Cardiac septum (tissue), 1 donor: Measurements from ENCODE around the gene REPIN1. TPM values are rescaled to one million over a fixed set of nuclear protein-coding genes. Genes with fewer than 3 reads are reported as not detected.

ENCODE experiments used
- DNase-seq: peaks from one replicate; pipeline ENCODE4 v3.0.0-alpha.2; 2020; ENCODE audit warnings: low spot score
- intact Hi-C: fragments of 100-400 bp; cut with DNase I; formaldehyde crosslinking; loops from one replicate; pipeline ENCODE4 v1.14.0; 2022
- total RNA-seq: library from RNA; stranded (reverse); fragmentation: NEBNext Ultra II Directional; extraction: Animal tissue kit (Norgen Biotek cat#: 25700); gene quantifications from one replicate; pipeline ENCODE4 v1.2.1, GENCODE V29; 2021
- donor health status: DM: no; HTN: no; CAD: no.

The REPIN1 gene
- total RNA-seq, 1 donor from 2014 or later, result 85.5 TPM

DNA sequence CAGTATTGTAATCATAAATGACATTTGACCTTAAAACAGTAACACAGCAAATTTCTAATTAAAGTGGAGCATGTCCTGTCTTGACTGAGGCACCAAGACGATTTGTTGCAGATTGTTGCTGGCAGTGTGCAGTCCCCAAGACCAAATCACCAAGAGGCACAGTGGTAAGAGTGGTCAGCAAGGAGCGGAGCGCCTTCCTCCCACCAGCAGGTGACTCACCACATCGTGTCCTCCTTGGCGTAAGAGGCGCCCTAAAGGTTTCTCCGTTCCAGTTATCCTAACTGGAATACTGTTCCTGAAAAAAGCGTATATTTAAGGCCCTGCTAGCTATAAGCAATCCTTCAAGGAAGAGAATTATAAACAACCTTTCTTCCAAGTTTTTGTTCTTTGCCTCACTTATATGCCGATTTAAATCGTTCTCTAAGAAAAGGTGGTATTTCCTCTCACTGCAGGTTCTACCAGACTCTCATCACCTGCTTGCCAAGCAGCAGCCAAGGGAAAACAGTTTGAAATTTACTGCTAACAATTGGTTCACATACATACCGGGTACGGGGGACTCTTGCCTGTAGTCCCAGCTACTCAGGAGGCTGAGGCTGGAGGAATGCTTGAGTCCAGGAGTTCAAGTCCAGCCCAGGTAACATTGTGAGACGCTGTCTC lies 10.7 kb upstream of the REPIN1 start:
- intact Hi-C loops, result loop anchor here (5.0 kb wide), 1 partner anchor 64 kb away; no protein-coding TSS in a partner anchor
- DNase-seq, result no peak

DNA sequence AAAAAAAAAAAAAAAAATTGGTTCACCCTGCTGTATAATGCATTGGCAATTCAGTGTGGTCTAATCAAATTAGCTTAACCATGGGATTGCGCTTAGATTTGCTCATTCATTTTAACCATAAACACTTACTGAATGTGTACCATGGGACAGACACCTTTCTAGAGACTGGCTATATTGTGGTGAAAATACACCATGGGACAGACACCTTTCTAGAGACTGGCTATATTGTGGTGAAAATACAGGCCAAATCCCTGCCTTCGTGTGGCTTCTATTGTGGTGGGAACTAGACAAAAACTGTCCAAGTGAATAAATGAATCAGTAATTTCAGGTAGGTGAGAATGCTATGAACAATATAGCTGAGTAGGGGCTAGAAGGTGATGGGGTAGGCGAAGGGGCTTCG lies 10.2 kb upstream of the REPIN1 start:
- intact Hi-C loops, result loop anchor here (5.0 kb wide), 1 partner anchor 64 kb away; no protein-coding TSS in a partner anchor

DNA sequence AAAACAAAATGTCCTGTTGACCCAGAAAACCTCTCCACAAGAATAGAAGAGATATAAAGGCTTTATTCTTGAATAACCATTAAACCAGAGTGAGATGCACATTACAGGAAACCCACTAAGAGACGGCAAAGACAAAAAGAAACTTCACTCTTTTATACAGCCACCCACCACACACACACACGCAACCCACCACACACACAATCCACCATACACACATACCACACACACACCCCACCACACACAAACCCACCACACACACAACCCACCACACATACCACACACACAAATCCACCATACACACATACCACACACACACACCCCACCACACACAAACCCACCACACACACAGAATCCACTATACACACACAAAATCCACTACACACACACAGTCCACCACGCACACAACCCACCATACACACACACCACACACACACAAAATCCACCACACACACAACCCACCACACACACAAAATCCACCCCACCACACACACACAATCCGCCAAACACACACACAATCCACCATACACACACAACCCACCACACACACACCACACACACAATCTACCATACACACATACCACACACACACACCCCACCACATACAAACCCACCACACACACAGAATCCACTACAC lies 9.5 kb upstream of the REPIN1 start:
- no peak for DNase-seq
- intact Hi-C loops, result loop anchor here (5.0 kb wide), 1 partner anchor 63 kb away; no protein-coding TSS in a partner anchor

More for the DNA sequence above, 10.2 kb upstream of the REPIN1 start:
- no peak for DNase-seq

DNA sequence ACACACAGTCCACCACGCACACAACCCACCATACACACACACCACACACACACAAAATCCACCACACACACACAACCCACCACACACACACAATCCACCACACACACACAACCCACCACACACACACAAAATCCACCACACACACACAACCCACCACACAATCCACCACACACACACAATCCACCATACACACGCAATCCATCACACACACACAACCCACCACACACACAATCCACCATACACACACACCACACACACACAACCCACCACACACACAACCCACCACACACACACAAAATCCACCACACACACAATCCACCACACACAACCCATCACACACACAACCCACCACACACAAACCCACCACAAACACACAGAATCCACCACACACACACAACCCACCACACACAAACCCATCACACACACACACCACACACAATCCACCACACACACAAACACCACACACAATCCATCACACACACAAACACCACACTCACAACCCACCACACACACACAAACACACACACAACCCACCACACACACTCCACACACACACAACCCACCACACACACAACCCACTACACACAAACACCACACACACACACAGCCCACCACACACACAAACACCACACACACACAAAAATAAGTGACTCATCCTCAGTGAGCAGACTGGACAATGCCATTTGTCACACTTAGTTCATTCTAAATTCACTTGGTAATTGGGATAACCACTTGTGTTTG lies 8.8 kb upstream of the REPIN1 start:
- DNase-seq, result no peak
- intact Hi-C loops, result loop anchor here (5.0 kb wide), 1 partner anchor 63 kb away; no protein-coding TSS in a partner anchor

DNA sequence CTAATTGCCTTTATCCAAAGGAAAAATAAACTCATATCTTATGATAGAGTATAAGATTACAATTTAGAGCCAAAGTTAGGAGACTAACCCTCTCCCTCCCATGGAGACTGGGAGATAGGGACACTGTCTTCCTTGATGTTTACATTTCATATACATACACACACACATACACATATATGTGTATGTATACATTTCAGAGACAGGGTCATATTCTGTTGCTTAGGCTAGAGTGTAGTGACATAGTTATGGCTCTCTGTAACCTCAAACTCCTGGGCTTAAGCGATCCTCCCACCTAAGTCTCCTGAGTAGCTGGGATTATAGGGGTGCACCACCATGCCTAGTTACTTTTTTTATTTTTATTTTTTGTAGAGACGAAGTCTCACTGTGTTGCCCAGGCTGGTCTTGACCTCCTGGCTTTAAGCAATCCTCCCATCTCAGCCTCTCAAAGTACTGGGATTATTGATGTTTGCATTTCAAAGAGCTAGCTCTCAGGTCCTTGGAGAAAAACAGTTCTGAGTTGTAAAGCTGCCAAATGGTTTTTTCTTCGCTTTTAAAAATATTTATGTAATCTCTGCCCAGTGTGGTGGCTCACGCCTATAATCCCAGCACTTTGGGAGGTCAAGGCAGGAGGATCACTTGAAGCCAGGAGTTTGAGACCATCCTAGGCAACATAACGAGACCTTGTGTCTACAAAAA lies 8.1 kb upstream of the REPIN1 start:
- intact Hi-C loops, result no loop called here
- no peak for DNase-seq

DNA sequence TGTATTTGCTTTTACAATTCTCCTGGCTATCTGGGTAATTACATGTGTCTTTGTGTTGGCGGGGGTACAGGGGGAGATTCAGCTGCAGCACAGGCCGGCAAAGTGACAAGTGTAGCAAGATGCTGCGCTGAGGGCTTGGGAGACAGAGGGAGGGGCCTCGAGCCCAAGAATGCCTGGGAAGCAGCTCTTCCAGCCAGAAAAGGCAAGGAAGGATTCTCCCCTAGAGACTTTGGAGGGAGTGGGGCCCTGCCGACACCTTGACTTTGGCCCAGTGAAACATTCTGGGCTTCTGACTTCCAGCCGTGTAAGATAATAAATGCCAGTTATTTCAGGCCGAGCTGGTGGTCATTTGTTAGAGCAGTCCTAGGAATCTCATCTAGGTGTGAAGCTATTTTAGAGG lies 7.2 kb upstream of the REPIN1 start:
- intact Hi-C loops, result no loop called here
- no peak for DNase-seq

DNA sequence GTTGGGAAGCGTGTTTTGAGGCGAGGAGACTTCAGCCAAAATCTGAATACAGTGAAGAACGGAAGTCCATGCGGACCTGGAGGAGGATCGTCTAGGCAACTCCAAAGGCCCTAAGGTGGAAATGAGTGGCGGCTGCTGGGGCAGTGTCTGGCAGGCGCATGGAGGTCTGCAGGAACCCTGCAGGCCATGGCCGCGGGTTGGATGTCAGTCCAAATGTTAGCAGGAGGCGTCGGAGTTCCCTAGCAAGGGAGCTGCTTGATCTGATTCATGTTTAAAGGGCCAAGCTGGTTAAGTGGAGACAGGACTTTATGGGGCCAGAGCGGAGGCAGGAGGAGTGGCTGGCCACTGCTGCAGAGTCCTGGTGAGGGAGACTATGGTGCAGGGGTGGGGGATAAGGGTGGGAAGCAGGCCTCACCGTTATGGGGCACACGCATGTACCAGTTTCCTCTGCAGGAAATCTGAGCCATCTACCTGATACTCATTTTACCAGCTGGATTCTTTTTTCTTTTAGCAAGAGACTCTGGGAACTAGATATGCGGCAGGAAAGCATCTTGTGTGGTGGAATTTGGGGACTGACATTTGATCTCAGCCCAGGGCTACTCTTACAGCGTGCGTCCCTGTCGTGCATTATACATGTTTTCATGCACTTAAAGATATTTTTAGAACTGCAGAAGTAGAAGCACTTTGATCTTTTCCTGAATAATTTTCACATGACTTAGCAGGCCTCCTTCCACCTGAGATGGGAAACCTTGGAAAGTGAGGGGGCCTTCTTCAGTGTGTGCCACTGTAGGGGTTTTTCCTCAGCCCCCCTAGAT lies 6.6 kb upstream of the REPIN1 start:
- no peak for DNase-seq
- intact Hi-C loops, result no loop called here

DNA sequence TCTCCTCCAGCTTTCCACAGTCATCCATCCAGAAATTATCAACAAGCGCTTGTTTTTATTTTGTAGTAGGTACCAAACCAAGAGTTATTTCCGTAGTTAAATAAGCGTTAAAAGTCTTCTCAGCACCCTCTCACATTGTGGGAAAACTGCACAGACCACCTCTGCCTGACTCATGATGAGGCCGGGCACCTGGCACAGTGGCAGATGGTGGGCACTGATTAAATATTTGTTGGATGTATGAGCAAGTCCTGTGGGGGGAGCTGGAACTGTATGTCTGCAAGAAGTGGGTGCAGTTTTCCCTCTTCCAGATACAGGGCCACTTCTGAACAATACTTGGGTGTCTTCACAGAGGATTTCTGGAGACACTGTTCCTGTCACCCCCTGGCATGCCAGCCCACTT lies 5.3 kb upstream of the REPIN1 start:
- intact Hi-C loops, result no loop called here

DNA sequence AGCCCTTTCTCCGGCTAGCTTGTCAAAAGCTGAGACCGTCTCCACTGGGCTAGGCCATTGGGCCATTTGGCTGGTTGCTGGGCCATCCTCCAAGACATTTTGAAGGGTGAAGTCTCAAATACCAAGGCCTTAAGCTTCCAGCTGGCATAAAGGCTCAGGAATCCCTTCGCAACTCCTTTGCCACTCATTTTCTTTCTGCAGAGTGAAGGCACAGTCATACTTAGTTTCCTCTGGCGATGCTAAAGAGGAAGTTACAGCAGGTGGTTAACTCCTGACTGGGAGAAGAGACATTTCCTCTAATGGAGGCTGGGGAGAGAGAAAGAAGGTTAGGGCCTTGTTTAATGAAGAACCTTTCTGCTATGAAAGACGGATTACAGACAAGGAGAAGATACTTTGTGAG lies 4.8 kb upstream of the REPIN1 start:
- intact Hi-C loops, result no loop called here
- DNase-seq, result no peak

More for the DNA sequence above, 5.3 kb upstream of the REPIN1 start:
- DNase-seq, result no peak

DNA sequence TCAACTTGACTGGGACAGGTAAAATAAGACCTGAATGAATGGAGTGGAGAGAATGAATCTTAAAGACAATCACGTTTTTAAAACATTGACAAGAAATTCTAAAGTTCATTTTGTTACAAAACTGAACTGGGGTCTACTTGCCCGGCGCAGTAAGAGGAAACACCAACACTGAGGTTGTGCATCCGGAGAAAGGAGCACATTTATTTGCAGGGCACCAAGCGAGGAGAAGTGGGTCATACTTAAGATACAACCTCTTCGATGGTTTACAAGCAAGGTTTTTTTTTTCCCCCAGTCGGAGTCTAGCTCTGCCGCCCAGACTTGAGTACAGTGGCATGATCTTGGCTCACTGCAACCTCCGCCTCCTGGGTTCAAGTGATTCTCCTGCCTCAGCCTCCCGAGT lies 3.4 kb upstream of the REPIN1 start:
- intact Hi-C loops, result no loop called here
- no peak for DNase-seq

DNA sequence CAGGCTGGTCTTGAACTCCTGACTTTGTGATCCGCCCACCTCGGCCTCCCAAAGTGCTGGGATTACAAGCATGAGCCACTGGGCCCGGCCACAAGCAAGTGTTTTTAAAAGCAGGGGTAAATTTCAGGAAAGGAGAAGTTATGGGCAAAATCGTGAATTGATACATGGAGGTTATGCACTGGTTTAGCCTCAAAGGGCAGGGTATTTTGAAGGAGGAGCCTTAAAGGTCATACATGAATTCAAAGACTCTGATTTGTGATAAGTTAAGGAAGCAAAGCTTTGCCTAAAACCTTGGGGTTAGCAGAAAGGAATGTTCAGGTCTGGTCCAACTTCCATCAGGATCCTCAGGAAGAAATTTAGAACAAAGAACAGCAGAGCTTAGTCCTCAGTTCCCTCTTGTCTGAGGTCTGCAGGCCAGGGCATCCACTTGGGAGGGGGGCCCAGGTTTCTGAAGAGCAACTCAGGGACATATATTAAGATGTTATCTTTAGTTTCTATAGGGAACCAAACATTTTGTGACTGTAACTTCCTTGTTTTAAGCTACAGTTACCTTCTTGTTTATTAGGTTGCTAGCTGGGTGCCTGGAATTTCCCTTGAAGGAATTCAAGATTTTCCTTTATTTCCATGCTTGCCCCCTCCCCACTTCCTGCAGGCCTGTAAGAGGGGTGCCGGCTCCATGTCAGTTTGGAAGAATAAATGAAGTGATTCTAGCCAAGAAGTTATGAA lies 2.8 kb upstream of the REPIN1 start:
- intact Hi-C loops, result no loop called here
- DNase-seq, result no peak

DNA sequence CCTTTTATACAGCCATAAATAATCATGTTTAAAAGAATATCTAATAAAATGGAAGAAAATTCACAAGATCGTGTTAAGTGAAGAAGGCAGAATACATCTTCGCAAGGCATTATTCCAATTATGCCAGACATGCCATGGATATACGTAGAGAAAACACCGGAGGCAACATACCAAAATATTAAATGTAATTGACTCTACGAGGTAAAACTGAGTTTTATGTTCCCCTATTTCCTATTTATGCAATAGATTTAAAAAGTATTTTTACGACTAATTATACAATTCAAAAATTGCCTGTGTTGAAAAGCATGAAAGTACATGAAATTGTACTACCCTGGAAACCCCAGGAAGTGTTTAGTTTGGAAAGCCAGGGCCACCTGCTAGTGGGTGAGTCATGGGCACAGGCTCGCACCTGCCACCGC lies 936 bp upstream of the REPIN1 start:
- DNase-seq, result no peak
- intact Hi-C loops, result loop anchor here (1.0 kb wide), 1 partner anchor 38 kb away; a partner anchor contains a TSS

DNA sequence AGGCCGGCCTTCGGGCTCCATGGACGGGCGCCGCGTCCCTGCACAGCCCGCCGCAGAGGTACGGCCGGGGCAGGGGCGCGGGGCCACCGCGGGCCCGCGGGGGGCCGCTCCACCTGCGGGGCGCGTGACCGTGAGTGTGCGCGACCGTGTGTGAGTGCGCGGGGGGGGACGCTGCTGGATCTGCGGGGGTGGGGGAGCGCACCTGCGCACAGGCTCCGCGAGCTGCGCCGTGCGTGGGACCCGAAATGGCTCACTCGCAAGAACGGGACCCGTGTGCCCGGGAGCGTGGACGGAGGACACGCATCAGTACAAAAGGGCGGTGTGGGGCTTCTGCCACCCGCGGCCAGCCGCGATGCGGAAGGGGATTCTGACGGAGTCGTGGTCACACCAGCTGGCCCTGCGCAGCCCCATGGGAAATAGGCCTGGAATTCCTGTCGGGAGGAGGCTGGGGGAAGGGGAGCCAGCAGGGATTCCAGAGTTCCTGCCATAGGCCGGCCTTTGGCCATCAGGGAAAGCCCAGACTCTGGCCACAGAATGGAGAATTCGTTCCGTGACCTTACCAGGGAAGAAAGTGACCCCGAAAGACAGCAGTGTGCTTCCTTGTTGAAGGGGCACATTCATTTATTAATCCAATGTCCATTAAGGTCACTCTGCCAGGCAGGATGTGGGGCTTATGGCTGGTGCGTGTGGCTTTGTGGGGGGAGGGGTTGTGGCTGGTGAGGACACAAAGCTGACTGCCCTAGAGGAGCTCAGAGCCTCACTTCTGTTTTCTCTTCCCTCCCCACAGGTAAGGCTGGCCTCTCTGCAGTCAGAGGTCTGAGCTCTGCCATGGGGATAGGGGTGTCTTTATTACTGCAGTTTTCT lies 494 bp downstream of the REPIN1 start:
- intact Hi-C loops, result loop anchor here (1.0 kb wide), 1 partner anchor 36 kb away; a partner anchor contains a TSS
- peak; percentile 86 for DNase-seq

DNA sequence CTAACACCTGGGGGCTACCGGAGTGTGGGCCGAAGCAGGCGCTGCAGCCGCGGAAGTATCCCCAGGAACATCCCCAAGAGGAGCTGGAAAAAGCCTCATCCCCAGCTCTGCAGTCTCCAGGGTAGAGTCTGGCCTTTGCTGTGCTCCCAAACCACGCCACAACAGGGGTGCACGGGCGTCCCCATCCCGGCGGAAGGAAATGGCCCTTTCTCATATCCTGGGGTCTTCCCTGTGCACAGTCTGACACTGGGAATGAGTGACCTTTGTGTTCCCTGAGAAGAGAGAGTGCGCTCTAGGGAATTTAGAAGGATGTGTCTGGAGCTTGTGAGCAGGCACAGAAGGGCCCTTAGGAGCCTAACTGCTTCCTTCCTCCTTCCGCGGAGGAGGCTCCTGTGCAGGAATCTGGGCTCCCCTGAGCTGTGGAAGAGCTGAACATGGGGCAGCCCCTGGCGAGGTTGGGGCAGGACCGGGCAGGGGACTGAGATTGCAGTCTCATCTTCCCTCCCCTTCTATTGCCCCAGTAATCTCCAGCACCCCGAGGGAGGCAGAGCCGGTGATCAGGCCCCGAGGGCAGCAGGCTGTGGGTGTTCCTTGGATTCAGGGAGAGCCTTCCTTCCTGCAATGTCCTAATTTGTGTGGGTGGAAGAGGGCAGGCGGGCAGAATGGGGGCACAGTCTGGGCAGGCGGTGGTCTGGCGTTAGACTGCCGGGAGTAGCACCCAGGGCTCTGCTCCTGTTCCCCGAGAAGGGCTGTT lies 1.3 kb downstream of the REPIN1 start:
- intact Hi-C loops, result no loop called here
- DNase-seq, result no peak

DNA sequence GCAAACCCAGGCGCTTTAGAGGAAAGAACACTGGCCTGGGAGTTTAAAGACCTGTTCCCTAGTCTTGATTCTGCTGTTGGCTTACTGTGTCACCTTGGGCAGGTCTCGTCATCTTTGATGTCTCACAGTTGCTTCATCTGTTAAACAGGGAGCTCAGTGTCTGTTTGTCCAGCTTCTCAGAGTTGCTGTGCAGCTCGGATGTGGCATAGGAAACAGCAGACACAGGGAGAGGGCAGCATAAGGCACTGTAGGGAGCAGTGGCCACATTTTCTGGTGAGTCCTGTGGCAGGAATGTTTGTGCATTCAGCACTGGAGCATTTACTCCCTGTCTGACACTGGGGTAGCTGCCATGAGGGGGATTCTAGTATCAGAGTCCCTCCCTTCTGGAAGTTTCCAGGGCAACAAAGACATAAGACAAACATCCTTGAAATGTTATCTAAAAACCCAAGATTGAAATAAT lies 2.0 kb downstream of the REPIN1 start:
- intact Hi-C loops, result no loop called here
- no peak for DNase-seq

DNA sequence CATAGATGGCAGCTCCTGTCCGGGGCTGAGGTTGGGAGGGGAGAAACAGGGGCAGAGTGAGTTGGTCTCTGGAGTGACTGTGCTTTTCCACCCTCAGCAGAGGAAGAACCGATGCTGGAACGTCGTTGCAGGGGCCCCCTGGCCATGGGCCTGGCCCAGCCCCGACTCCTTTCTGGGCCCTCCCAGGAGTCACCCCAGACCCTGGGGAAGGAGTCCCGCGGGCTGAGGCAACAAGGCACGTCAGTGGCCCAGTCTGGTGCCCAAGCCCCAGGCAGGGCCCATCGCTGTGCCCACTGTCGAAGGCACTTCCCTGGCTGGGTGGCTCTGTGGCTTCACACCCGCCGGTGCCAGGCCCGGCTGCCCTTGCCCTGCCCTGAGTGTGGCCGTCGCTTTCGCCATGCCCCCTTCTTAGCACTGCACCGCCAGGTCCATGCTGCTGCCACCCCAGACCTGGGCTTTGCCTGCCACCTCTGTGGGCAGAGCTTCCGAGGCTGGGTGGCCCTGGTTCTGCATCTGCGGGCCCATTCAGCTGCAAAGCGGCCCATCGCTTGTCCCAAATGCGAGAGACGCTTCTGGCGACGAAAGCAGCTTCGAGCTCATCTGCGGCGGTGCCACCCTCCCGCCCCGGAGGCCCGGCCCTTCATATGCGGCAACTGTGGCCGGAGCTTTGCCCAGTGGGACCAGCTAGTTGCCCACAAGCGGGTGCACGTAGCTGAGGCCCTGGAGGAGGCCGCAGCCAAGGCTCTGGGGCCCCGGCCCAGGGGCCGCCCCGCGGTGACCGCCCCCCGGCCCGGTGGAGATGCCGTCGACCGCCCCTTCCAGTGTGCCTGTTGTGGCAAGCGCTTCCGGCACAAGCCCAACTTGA lies 2.7 kb downstream of the REPIN1 start:
- intact Hi-C loops, result no loop called here
- DNase-seq, result no peak
